Stimulated activated CD4-positive, alpha-beta T cell treated with anti-CD3 and anti-CD28 coated beads, Interleukin-1b, Interleukin-23, amount 100 ng/mL, for 24 hours (primary cell): Measurements from ENCODE around the gene UBC.
A peak's percentile ranks its signal among the peaks of the same experiment; 100 is the strongest.
"Not testable (repeated sequence)": the region's sequence is repeated elsewhere in the genome, so short reads cannot be mapped to it uniquely, and the experiment has no call there.

ENCODE experiments used
- DNase-seq, 4 experiments: peaks; one replicate each; pipeline ENCODE4 v3.0.0-alpha.2; 2020; ENCODE audit warnings: low read depth in 4 of 4, low spot score in 1 of 4

UBC gene

DNA sequence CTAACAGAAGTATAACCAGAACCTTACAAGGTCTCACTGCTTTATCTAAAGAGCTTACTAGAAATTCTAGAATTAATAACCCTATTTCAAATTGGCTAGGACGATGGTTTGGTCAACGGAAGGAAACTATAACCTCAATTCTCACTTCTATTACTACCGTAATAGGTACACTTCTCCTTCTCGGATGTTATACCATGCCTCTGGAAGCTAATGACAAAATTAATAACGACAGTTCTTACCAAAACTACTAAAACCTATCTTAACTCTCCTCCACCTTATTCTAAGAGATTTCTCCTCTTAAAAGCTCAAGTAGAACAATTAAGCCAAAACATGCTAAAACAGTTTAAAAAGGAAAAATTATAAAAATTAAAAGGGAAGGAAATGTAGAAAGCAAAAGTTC is 23.7 kb upstream of the UBC start:
- DNase-seq, result no peak

GRCh38 chr12:124931528-124931927 is 17.1 kb upstream of the UBC start:
- DNase-seq, result not testable (repeated sequence)

- DNase-seq, result no peak
Observed at GRCh38 chr12:124930586-124930985, 16.1 kb upstream of the UBC start.

GRCh38 chr12:124929649-124930419 is 15.4 kb upstream of the UBC start:
- no peak for DNase-seq

GRCh38 chr12:124928912-124929530 is 14.6 kb upstream of the UBC start:
- no peak for DNase-seq

DNA sequence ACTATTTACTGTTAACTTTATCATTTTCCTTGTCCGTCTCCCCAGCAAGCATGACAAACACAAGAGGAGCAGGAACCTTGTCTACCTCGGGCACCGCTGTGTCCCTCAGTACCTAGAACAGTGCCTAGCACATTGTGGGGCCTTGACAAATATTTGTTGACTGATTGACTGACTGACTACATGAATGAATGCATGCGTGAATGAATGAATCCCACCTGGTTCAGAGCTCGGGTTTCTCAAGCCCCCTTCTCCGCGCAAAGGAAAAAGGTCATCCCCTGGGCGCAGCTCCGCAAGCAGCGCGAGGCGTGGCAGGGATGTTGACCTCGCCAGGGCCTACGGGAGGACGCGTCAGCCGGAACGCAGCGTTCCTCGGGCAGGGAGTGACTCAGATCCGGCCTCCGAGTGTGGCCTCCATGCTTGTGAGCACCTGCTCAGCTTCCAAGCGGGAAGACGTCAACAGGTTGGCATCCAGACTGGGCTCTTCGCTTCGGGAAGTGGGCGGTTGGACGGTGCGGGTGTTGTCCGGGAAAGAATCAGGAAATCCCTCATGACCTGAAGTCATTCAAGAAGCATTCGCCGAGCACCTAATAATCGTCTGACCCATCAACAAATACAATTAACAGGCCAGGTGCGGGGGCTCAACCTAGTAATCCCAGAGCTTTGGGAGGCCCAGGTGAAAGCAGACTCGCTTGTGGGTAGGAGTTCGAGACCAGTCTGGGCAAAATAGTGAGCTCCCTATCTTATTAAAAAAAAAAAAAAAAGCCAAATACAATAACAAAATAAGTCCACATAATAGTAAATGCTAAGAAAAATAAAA is 13.9 kb upstream of the UBC start:
- DNase-seq, result no peak

DNA sequence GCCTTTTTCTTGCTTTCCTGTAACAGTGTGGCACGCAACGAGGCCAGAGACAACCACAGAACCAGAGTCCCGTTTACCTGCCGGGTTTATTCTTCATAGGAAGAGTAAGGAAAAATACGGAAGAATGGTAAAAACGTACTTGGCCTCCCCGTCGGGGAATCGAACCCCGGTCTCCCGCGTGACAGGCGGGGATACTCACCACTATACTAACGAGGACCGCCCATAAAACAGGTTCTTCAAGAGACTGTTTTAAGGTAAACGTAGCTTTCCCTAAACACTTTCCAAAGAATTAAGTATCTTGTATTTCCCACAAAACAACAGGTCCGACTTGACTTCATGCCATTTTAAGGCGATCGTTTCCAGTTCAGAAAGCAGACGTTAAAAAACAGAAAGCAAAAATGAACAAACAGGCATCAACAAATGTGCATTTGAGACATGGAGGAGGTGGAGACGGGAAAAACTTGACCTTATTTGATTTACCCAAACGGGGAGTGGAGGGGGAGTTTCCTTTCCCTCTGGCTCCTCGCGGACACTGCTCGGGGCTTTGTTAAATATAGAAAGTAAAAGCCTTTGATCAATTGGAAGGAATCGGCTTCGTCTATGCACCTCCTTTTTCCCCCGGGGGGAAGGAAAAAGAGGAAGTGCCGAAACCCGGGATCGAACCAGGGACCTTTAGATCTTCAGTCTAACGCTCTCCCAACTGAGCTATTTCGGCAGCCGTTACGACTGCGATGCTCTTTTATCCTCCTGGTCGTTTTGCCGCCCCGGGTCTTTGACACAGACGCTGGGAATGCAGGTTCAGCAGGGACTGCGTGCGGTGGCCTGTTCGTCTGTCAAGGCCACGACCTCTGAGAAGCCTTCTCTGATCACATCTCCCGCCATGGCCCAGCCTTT is 13.0 kb upstream of the UBC start:
- DNase-seq, result peak; percentile 86 to 99 (median 90)

DNA sequence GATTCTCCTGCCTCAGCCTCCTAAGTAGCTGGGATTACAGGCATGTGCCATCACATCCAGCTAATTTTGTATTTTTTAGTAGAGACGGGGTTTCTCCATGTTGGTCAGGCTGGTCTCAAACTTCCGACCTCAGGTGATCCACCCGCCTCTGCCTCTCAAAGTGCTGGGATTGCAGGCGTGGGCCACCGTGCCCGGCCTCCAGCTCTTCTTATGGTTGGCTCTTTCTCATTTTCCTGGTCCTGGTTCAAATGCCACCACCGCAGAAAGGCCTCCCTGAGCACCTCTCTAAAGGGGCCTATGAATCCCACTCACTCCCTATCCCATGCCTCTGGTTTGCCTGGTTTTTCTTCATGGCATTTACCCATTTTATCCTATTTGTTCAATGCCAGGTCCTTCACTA is 11.3 kb upstream of the UBC start:
- not testable (repeated sequence) for DNase-seq

DNA sequence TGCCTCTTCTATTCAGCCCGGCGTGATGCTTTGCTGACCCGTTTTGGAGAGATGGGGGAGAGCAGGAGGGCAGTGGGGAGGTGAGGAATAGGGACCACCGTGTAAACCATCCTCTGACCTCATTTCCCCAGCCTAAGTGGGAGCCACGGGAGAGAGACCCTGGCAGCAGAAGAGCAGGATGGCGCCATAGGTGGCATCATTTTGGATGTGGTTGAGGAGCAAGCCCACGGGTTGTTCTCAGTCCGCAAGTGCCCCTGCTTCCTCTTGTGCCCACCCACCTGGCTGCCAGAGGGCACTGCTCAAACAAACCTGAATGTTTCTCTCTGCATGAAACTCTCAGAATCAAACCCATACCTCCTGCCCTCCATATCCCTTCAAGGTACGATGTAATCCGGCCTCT is 10.7 kb upstream of the UBC start:
- DNase-seq, result no peak

- no peak for DNase-seq
Observed at GRCh38 chr12:124923905-124924734, 9.7 kb upstream of the UBC start.

DNA sequence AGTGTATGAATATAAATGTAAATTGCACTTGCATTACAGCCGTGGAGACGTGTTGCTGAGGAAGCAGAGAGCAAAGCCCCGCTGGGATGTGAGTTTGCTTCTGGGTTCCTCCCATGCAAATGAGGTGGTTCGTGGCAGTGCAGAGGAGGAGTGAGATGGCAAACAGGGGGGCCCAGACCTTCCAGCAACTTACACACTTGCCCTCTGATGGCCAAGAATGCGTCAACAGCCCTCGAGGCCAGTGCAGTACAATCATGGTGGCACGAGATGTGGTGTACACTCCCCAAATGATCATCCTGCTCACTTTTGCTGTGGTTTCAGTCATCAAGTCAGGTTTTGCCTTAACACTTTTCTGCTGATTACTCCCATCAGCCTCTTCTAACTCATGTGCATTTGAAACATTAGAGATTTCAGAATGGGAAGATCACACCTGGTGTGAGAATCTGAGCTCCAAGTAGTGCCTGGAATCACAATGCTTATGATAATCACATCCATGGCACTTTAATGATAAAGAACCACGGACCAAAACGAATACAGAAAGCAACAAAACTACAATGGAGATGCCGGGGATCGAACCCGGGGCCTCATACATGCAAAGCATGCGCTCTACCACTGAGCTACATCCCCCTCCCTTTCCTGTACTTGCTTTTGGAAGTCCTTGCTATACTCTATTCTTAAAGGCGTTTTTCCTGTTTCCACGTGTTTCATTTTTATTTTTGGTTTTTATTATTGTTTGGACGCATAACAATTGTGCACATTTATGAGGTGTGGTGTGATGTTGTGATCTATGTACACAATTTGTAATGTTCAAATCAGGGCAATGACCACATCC is 7.0 kb upstream of the UBC start:
- DNase-seq, result peak in 2 of 4 experiments; percentile 64 to 80

DNA sequence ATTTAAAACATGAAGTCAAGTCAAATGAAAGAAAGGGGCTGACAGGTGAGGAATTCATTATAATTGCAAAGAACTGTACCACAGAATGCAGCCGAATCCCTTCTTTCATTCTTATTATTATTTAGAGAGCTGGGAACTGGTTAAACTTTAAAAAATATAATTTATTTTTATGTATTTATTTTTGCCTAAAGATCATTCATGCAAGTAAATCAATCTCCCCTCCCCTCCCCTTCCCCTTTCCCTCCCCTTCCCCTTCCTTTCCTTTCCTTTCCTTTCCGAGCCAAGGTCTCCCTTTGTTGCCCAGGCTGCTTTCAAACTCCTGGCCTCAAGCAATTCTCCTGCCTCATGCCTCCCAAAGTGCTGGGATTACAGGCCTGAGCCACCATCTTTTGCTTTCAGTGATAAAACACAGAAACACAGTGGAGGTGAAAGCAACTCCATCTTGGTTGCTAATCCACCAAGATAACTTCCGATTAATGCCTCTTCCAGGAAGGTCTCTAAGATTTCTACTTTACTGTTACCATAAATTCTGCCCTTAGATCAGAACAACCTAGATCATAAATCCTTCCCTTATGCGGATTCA is 6.0 kb upstream of the UBC start:
- no peak for DNase-seq

GRCh38 chr12:124919521-124920352 is 5.3 kb upstream of the UBC start:
- peak in 1 of 4 experiments; percentile 31 for DNase-seq

DNA sequence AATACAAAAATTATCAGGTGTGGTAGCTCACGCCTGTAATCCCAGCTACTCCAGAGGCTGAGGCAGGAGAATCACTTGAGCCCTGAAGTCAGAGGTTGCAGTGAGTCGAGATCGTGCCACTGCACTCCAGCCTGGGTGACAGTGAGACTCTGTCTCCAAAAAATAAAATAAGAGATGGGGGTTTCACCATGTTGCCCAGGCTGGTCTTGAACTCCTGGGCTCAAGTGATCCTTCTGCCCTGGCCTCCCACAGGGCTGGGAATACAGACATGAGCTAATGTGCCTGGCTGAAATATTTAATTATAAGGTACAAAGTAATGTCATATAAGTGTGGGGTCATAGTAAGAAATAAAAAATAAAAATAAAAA is 4.2 kb upstream of the UBC start:
- not testable (repeated sequence) for DNase-seq

GRCh38 chr12:124917841-124918621 is 3.6 kb upstream of the UBC start:
- DNase-seq, result no peak

- peak in 2 of 4 experiments; percentile 81 to 92 for DNase-seq
Observed at GRCh38 chr12:124917135-124917840, 2.8 kb upstream of the UBC start.
